HepG2 (cell line): ENCODE measurements around the gene MYO18B. TPM values are rescaled to one million over a fixed set of nuclear protein-coding genes. Genes with fewer than 3 reads are reported as not detected.

Experiments
- KLF15 ChIP-seq: sonication (generic); formaldehyde crosslinking; IDR thresholded peaks from 2 replicates; pipeline ENCODE4 v1.8.1; 2023; ENCODE audit warnings: borderline replicate concordance, mild to moderate bottlenecking, inconsistent platforms, missing genetic modification reagents, mixed read lengths
- NR1H2 ChIP-seq: sonication (generic); formaldehyde crosslinking; IDR thresholded peaks from 2 replicates; pipeline ENCODE4 v1.8.1; 2022; ENCODE audit warnings: low read depth, missing genetic modification reagents, borderline replicate concordance
- ONECUT2 ChIP-seq: sonication (generic); formaldehyde crosslinking; IDR thresholded peaks from 2 replicates; pipeline ENCODE4 v1.4.0; 2020; ENCODE audit warnings: missing genetic modification reagents
- RELA ChIP-seq: sonication (generic); formaldehyde crosslinking; IDR thresholded peaks from 2 replicates; pipeline ENCODE4 v1.4.0; 2020; ENCODE audit warnings: missing genetic modification reagents
- ZBTB21 ChIP-seq: sonication (generic); formaldehyde crosslinking; IDR thresholded peaks from 2 replicates; pipeline ENCODE4 v1.4.0; 2020; ENCODE audit warnings: missing genetic modification reagents
- ZKSCAN1 ChIP-seq: fragments of 150-350 bp; IDR thresholded peaks from 2 replicates; pipeline ENCODE4 v1.6.1; 2014; ENCODE audit warnings: low read length
- ZMYM2 ChIP-seq: sonication (generic); formaldehyde crosslinking; IDR thresholded peaks from 2 replicates; pipeline ENCODE4 v1.8.0; 2022; ENCODE audit warnings: mild to moderate bottlenecking, missing genetic modification reagents
- ZNF460 ChIP-seq: sonication (generic); formaldehyde crosslinking; IDR thresholded peaks from 2 replicates; pipeline ENCODE4 v1.5.1; 2020; ENCODE audit warnings: missing genetic modification reagents, mild to moderate bottlenecking, borderline replicate concordance
- ZNF746 ChIP-seq: sonication (generic); formaldehyde crosslinking; IDR thresholded peaks from 2 replicates; pipeline ENCODE4 v1.8.0; 2022; ENCODE audit warnings: mild to moderate bottlenecking, missing genetic modification reagents
- ZSCAN9 ChIP-seq: IDR thresholded peaks from 2 replicates; pipeline ENCODE4 v1.6.1; 2016; ENCODE audit warnings: borderline replicate concordance
- polyA plus RNA-seq, 8 experiments: library from polyadenylated mRNA; depleted of rRNA in 3 of 8; stranded (reverse) in 7 of 8; unstranded in 1 of 8; fragments of >200 nt; fragmentation: Illumina TruSeq in 4 of 8; extraction: Trizol in 4 of 8; gene quantifications; 2 replicates each; pipeline versions ENCODE4 v1.2.1 to v1.2.3, GENCODE V29; 2011 to 2016; ENCODE audit warnings: low read depth in 4 of 8, missing spikeins in 1 of 8, mixed read lengths in 1 of 8; ENCODE audit not compliant: insufficient read depth in 1 of 8
- total RNA-seq, 5 experiments: library from RNA; depleted of rRNA; stranded (reverse); fragments of >200 nt; fragmentation: Illumina TruSeq; extraction: Trizol; gene quantifications; 2 replicates each; pipeline ENCODE4 v1.2.3, GENCODE V29; 2016; ENCODE audit warnings: low read depth in 1 of 5
- TF ChIP-seq, protein P1 (sequence below): sonication (generic); formaldehyde crosslinking; IDR thresholded peaks from 2 replicates; pipeline ENCODE4 v1.9.0; 2021; ENCODE audit warnings: mild to moderate bottlenecking, missing genetic modification reagents
- TF ChIP-seq, protein P2 (sequence below): sonication (generic); formaldehyde crosslinking; IDR thresholded peaks from 2 replicates; pipeline ENCODE4 v1.4.0; 2020; ENCODE audit warnings: missing genetic modification reagents
- TF ChIP-seq, protein P3 (sequence below): IDR thresholded peaks from 2 replicates; pipeline ENCODE4 v1.6.1; 2016; ENCODE audit warnings: missing compliant biosample characterization, missing genetic modification reagents, borderline replicate concordance
- TF ChIP-seq, protein P4 (sequence below): IDR thresholded peaks from 2 replicates; pipeline ENCODE4 v1.6.1; 2016; ENCODE audit warnings: low read depth, borderline replicate concordance
- TF ChIP-seq, protein P5 (sequence below): sonication (generic); formaldehyde crosslinking; IDR thresholded peaks from 2 replicates; pipeline ENCODE4 v1.8.1; 2023; ENCODE audit warnings: missing genetic modification reagents, inconsistent platforms, borderline replicate concordance
- TF ChIP-seq, protein P6 (sequence below): sonication (generic); formaldehyde crosslinking; IDR thresholded peaks from 2 replicates; pipeline ENCODE4 v1.4.0; 2020; ENCODE audit warnings: missing genetic modification reagents, mild to moderate bottlenecking, borderline replicate concordance

The MYO18B gene
- total and polyA plus RNA-seq, 2 of the 13 experiments (the other 11 are each of a cell fraction or from before 2014, with no cell fraction given) = 0.01 TPM; not detected in 1

DNA sequence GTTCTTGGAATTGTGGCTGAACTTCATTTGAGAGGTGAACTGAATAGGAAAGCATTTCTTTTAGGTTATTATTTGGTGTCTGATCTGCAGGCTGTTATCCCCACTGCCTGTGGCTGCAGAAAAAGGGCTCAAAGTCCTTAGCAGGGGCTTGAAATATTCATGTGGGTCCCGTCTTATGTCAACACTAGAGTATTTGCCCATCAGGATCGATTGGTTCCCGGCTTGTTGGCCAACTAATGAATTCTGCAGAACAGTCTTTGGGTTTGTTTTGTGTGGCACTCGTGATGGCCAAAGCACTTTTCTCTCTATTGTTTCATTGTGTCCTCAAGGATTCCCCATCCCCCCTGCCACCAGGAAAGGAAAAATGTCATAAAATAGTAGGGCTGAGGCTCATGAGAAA, 211.9 kb downstream of the MYO18B start (continued):
- TF ChIP-seq, protein P1, sequence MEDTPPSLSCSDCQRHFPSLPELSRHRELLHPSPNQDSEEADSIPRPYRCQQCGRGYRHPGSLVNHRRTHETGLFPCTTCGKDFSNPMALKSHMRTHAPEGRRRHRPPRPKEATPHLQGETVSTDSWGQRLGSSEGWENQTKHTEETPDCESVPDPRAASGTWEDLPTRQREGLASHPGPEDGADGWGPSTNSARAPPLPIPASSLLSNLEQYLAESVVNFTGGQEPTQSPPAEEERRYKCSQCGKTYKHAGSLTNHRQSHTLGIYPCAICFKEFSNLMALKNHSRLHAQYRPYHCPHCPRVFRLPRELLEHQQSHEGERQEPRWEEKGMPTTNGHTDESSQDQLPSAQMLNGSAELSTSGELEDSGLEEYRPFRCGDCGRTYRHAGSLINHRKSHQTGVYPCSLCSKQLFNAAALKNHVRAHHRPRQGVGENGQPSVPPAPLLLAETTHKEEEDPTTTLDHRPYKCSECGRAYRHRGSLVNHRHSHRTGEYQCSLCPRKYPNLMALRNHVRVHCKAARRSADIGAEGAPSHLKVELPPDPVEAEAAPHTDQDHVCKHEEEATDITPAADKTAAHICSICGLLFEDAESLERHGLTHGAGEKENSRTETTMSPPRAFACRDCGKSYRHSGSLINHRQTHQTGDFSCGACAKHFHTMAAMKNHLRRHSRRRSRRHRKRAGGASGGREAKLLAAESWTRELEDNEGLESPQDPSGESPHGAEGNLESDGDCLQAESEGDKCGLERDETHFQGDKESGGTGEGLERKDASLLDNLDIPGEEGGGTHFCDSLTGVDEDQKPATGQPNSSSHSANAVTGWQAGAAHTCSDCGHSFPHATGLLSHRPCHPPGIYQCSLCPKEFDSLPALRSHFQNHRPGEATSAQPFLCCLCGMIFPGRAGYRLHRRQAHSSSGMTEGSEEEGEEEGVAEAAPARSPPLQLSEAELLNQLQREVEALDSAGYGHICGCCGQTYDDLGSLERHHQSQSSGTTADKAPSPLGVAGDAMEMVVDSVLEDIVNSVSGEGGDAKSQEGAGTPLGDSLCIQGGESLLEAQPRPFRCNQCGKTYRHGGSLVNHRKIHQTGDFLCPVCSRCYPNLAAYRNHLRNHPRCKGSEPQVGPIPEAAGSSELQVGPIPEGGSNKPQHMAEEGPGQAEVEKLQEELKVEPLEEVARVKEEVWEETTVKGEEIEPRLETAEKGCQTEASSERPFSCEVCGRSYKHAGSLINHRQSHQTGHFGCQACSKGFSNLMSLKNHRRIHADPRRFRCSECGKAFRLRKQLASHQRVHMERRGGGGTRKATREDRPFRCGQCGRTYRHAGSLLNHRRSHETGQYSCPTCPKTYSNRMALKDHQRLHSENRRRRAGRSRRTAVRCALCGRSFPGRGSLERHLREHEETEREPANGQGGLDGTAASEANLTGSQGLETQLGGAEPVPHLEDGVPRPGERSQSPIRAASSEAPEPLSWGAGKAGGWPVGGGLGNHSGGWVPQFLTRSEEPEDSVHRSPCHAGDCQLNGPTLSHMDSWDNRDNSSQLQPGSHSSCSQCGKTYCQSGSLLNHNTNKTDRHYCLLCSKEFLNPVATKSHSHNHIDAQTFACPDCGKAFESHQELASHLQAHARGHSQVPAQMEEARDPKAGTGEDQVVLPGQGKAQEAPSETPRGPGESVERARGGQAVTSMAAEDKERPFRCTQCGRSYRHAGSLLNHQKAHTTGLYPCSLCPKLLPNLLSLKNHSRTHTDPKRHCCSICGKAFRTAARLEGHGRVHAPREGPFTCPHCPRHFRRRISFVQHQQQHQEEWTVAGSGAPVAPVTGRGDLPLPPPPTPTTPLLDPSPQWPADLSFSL (CRISPR knock-in tag) = 0 out of 2 replicates have a peak, but pooled peaks have one; percentile 26
- TF ChIP-seq, protein P2, sequence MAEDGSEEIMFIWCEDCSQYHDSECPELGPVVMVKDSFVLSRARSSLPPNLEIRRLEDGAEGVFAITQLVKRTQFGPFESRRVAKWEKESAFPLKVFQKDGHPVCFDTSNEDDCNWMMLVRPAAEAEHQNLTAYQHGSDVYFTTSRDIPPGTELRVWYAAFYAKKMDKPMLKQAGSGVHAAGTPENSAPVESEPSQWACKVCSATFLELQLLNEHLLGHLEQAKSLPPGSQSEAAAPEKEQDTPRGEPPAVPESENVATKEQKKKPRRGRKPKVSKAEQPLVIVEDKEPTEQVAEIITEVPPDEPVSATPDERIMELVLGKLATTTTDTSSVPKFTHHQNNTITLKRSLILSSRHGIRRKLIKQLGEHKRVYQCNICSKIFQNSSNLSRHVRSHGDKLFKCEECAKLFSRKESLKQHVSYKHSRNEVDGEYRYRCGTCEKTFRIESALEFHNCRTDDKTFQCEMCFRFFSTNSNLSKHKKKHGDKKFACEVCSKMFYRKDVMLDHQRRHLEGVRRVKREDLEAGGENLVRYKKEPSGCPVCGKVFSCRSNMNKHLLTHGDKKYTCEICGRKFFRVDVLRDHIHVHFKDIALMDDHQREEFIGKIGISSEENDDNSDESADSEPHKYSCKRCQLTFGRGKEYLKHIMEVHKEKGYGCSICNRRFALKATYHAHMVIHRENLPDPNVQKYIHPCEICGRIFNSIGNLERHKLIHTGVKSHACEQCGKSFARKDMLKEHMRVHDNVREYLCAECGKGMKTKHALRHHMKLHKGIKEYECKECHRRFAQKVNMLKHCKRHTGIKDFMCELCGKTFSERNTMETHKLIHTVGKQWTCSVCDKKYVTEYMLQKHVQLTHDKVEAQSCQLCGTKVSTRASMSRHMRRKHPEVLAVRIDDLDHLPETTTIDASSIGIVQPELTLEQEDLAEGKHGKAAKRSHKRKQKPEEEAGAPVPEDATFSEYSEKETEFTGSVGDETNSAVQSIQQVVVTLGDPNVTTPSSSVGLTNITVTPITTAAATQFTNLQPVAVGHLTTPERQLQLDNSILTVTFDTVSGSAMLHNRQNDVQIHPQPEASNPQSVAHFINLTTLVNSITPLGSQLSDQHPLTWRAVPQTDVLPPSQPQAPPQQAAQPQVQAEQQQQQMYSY (CRISPR knock-in tag) = no peak
- TF ChIP-seq ZKSCAN1 (no peak), NR1H2 (CRISPR knock-in tag) (no peak), ONECUT2 (CRISPR knock-in tag) (peak; percentile 98), ZBTB21 (CRISPR knock-in tag) (peak; percentile 15; the same call in 1 of the 2 replicates), ZNF460 (no peak), RELA (CRISPR knock-in tag) (no peak), KLF15 (no peak), ZMYM2 (CRISPR knock-in tag) (no peak), ZNF746 (CRISPR knock-in tag) (no peak; the same call in 1 of the 2 replicates), ZSCAN9 (CRISPR knock-in tag) (no peak)
- TF ChIP-seq, protein P3, sequence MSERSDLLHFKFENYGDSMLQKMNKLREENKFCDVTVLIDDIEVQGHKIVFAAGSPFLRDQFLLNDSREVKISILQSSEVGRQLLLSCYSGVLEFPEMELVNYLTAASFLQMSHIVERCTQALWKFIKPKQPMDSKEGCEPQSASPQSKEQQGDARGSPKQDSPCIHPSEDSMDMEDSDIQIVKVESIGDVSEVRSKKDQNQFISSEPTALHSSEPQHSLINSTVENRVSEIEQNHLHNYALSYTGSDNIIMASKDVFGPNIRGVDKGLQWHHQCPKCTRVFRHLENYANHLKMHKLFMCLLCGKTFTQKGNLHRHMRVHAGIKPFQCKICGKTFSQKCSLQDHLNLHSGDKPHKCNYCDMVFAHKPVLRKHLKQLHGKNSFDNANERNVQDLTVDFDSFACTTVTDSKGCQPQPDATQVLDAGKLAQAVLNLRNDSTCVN (CRISPR knock-in tag) = no peak
- TF ChIP-seq, protein P4, sequence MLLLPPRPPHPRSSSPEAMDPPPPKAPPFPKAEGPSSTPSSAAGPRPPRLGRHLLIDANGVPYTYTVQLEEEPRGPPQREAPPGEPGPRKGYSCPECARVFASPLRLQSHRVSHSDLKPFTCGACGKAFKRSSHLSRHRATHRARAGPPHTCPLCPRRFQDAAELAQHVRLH (CRISPR knock-in tag) = no peak
- TF ChIP-seq, protein P5, sequence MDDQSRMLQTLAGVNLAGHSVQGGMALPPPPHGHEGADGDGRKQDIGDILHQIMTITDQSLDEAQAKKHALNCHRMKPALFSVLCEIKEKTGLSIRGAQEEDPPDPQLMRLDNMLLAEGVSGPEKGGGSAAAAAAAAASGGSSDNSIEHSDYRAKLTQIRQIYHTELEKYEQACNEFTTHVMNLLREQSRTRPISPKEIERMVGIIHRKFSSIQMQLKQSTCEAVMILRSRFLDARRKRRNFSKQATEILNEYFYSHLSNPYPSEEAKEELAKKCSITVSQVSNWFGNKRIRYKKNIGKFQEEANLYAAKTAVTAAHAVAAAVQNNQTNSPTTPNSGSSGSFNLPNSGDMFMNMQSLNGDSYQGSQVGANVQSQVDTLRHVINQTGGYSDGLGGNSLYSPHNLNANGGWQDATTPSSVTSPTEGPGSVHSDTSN (CRISPR knock-in tag) = no peak
- TF ChIP-seq, protein P6, sequence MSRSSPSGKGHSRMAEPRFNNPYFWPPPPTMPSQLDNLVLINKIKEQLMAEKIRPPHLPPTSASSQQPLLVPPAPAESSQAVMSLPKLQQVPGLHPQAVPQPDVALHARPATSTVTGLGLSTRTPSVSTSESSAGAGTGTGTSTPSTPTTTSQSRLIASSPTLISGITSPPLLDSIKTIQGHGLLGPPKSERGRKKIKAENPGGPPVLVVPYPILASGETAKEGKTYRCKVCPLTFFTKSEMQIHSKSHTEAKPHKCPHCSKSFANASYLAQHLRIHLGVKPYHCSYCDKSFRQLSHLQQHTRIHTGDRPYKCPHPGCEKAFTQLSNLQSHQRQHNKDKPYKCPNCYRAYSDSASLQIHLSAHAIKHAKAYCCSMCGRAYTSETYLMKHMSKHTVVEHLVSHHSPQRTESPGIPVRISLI (CRISPR knock-in tag) = no peak
